Measurements from ENCODE around the gene SELE.

SELE gene

DNA sequence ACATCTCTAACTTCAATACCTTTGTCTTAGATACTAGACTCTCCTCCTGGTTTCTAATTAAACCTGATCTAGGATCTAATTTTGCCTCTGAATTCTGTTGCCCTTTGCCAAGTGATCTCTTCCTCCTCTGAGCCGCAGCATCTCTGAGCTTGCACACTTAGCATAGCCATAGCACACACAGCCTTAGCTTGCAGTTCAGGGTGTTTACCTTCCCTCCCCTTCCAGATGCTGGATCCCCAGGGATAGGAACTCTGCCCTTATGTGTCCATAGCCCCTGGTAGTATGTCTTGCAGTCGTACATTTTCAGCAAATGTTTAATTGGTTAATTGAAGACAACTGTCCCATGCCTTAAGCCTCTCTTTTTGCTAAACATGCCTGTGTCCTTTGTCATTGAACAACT lies 52.7 kb downstream of the SELE start:
- DNase-seq: no peak

DNA sequence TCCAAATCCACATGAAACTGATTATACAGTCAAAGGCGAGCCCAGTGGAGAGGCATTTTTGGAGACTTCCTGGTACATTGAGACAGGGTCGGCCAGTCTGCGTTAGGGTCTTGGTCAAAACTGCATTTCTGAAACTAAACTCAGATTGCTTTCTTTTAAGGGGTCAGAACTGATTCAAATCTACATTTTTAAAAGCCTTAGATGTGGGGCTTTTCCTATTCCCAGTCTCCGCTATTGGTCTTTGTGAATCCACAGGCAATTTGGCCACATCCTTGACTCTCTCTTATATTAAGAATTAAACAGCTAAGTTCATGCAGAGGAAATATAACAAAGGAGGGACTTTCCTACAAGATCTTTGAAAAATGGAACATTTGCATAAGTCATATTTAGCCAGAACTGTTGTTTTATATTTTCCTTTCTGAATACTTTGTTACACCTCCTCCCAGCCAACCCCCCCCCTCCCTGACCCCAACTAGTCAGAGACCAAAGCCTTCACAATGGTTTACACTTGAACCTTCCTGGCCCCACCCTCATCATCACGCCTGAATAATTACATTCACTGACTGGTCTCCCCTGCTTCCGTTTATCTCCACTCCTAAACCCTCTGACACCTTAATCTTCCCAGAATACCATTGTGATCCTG lies 53.4 kb downstream of the SELE start:
- peak; percentile 68 for DNase-seq

GRCh38 chr1:169679692-169680091 lies 54.2 kb downstream of the SELE start:
- no peak for DNase-seq

DNA sequence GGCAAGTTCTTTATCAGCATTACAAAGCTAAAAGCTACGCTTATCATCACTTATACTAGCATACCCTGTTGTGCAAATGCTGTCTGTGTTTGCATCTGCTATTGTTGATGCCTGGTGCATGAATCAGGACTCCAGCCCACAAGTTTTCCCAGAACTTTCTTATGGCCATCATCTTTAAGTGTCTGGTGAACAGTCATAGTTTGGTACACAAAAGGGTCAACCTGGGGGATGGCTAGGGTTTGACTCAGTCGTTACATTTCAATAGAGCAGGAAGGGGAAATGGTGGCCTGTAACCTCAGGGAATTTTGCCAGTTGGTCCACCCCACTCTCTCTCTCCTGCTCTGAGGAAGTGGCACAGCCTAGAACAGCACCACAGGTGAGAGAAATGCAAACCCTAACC lies 57.9 kb downstream of the SELE start:
- no peak for DNase-seq
